ENCODE measurements around the gene PKD2L2. TPM values are rescaled to one million over a fixed set of nuclear protein-coding genes. Genes with fewer than 3 reads are reported as not detected.

The PKD2L2 gene
- total and polyA plus RNA-seq, 2 of the 4 experiments (the other 2 are of a cell fraction) = not detected

GRCh38 chr5:137959488-137959887, 70.2 kb downstream of the PKD2L2 start:
- peaks cover 4% of the 10 kb centered on the region for H3K4me1 ChIP-seq (ENCODE audit: control insufficient read depth, insufficient read depth, low read length)
- no peak overlapping the region for H3K18ac ChIP-seq (ENCODE audit: low read depth, low read length)
- H3K56ac ChIP-seq (ENCODE audit: extremely low read depth, insufficient read depth, low read length) = no peak overlapping the region
- H3K9me3 ChIP-seq (ENCODE audit: control insufficient read depth, insufficient read depth, low read length) = no peaks in the 10 kb centered on the region
- TF ChIP-seq NFE2L2 (IDR thresholded peaks at IDR 0.05; ENCODE audit: low read depth, low read length) = no peak
- no peak for TF ChIP-seq CHD1 (IDR thresholded peaks at IDR 0.05; ENCODE audit: low read depth, low read length)
- TF ChIP-seq CTCF (conservative IDR thresholded peaks at IDR 0.05; ENCODE audit: low read depth, low read length) = no peak
- TF ChIP-seq ELK1 (IDR thresholded peaks at IDR 0.05; ENCODE audit: borderline replicate concordance, low read depth, low read length) = no peak
- TF ChIP-seq MAZ (IDR thresholded peaks at IDR 0.05; ENCODE audit: borderline replicate concordance, low read depth, low read length) = no peak
- no peak for TF ChIP-seq MAFK (IDR thresholded peaks at IDR 0.05; ENCODE audit: low read depth, low read length)
- TF ChIP-seq RCOR1 (IDR thresholded peaks at IDR 0.05; ENCODE audit: insufficient replicate concordance, low read length) = no peak
- no peak for TF ChIP-seq USF2 (IDR thresholded peaks at IDR 0.05; ENCODE audit: low read depth, low read length)
- TF ChIP-seq FOS (IDR thresholded peaks at IDR 0.05; ENCODE audit: low read depth, low read length) = no peak
- TF ChIP-seq RFX5 (IDR thresholded peaks at IDR 0.05; ENCODE audit: low read depth, low read length) = no peak
- TF ChIP-seq CEBPB (IDR thresholded peaks at IDR 0.05; ENCODE audit: low read depth, low read length) = no peak
- TF ChIP-seq RAD21 (IDR thresholded peaks at IDR 0.05; ENCODE audit: low read length) = no peak
- no peak for TF ChIP-seq BHLHE40 (IDR thresholded peaks at IDR 0.05; ENCODE audit: low read depth, low read length)
- TF ChIP-seq POLR2A (IDR thresholded peaks at IDR 0.05; ENCODE audit: low read depth, low read length) = no peak
- TF ChIP-seq SMC3 (IDR thresholded peaks at IDR 0.05; ENCODE audit: low read depth, low read length) = no peak
- no peak overlapping the region for H2BK15ac ChIP-seq (ENCODE audit: low read depth, low read length)
- DNase-seq = no peak
- no peak overlapping the region for H3K9ac ChIP-seq (ENCODE audit: low read depth, low read length)
- H3K36me3 ChIP-seq (ENCODE audit: control insufficient read depth, insufficient read depth, low read length) = peaks cover 4% of the 10 kb centered on the region
- intact Hi-C loops (cut with micrococcal nuclease) = no loop called here
- in situ Hi-C loops (cut with MboI; ENCODE audit: low sequenced_read_pairs) = no loop called here
- dilution Hi-C loops (cut with HindIII; ENCODE audit: low sequenced_read_pairs, unreplicated experiment) = no loop called here
- H2AFZ ChIP-seq (replicated peaks; ENCODE audit: low read length, poor library complexity) = no peak overlapping the region
- no peak overlapping the region for H2AK5ac ChIP-seq (ENCODE audit: low read depth, low read length)
- ATAC-seq (ENCODE audit: low read depth) = no peak
- H3K27ac ChIP-seq (ENCODE audit: insufficient read depth, low read length) = no peak overlapping the region
- no peak overlapping the region for H3K4ac ChIP-seq (ENCODE audit: low read depth, low read length)
- H3K79me1 ChIP-seq (ENCODE audit: low read depth in 1 of 2, low read length in 2 of 2) = peaks cover 13 to 17% of the 10 kb centered on the region in 2 experiments
- no peak overlapping the region for H3K14ac ChIP-seq (replicated peaks; ENCODE audit: low read depth, low read length)
- H3K4me3 ChIP-seq (ENCODE audit: insufficient read depth, low read depth, low read length) = no peak overlapping the region
- no peaks in the 10 kb centered on the region for H3K27me3 ChIP-seq (ENCODE audit: control insufficient read depth, insufficient read depth, low read length)
- no peak overlapping the region for H3K4me2 ChIP-seq (ENCODE audit: low read depth, low read length)
- ChIA-PET CTCF (no interaction called here), POLR2A (ENCODE audit: unreplicated experiment) (no interaction called here)
- no TSS peak for BruUV-seq (replicated peaks)
- H2BK120ac ChIP-seq (ENCODE audit: low read depth, low read length) = no peak overlapping the region
- H4K8ac ChIP-seq (ENCODE audit: low read depth in 2 of 2, low read length in 2 of 2) = no peak overlapping the region
- no peak overlapping the region for H2BK20ac ChIP-seq (ENCODE audit: low read depth, low read length)
- H2AK9ac ChIP-seq (replicated peaks; ENCODE audit: low read depth, low read length, poor library complexity) = no peak overlapping the region
- no peak overlapping the region for H4K5ac ChIP-seq (ENCODE audit: low read depth, low read length)
- no peak overlapping the region for H4K91ac ChIP-seq (ENCODE audit: insufficient read depth, low read depth, low read length)
- no peak overlapping the region for H3K23ac ChIP-seq (ENCODE audit: low read depth, low read length)
- no peaks in the 10 kb centered on the region; the same call in 1 of the 2 replicates for H3K9me1 ChIP-seq (ENCODE audit: insufficient read depth, low read length)
- H4K20me1 ChIP-seq (ENCODE audit: insufficient read depth, low read length) = no peaks in the 10 kb centered on the region
- H2BK5ac ChIP-seq (ENCODE audit: low read depth, low read length, poor library complexity, severe bottlenecking) = no peak overlapping the region
- no CpG with 5 or more reads among the region's 4 CpGs for WGBS, 2 experiments (ENCODE audit: extremely low coverage in 2 of 2, insufficient read length in 1 of 2)

All from IMR-90 (cell line).